NCI-H1105 treated with DMSO at 0.1 percent for 48 hours (cell line): ENCODE data around the gene ZNF484.
A peak's percentile ranks its signal among the peaks of the same experiment; 100 is the strongest.
"Not testable (repeated sequence)": the region's sequence is repeated elsewhere in the genome, so short reads cannot be mapped to it uniquely, and the experiment has no call there.

Experiments
- DNase-seq: peaks from one replicate; lab custom pipeline; 2025; lab: John Stamatoyannopoulos, UW

ZNF484 gene

GRCh38 chr9:92877531-92878430 is at the start of gene ZNF484:
TSS of gene ZNF484 (minus strand) at chr9:92878038. CDS start at chr9:92875029, 3,009 bp downstream.
- peak; percentile 97 for DNase-seq

DNA sequence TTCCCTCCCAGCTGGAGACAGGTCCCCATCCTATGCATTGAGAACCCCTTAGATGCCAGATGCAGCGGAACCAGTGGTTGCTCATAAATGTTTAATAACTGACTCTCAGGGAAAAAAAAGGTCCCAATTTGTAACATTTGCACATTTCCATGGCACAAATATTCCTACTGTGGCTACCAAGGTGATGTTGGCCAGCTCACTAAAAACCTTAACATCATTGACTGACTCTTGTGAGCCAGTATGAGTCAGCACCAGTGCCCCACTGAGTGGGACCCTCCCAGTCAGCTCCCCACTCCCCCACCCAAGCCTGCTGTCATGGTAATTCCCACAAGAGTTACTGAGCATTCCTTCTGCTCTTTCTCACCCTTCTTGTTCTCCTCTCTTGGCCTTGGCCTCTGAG is 42.6 kb upstream of the ZNF484 start:
- DNase-seq, result no peak

DNA sequence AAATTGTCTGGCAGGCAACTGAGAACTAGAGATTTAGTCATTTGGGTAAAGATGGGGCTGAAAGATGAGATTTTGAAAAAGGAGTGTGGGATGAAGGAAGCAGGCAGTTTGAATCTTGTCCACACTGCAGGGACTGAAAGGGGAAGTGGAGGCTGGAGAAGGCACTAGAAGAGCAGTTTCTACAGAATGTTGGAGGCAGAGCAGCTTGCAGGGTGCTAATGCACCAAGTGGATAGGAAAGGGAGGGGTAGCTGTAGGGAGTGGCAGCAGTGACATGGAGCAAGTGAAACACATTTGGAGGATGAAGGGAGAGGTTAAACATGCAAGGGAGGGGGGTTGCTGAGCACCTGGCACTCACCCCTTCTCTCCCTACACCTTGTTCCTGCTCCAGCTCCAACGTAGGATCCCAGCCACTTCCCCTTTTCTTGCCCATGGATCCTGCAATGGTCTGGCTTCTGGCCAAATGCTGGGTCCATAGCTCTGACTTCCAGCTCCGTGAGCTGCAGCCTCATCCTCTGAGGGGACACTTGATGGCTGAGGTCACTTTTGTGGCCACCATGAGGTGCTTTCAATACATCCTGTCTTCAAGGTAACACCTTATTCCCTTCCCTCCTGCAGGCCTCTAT is 39.5 kb upstream of the ZNF484 start:
- DNase-seq, result no peak

GRCh38 chr9:92911511-92912475 is 34.0 kb upstream of the ZNF484 start:
- DNase-seq, result peak; percentile 9

- DNase-seq, result not testable (repeated sequence)
Measured at GRCh38 chr9:92905137-92905536, 27.3 kb upstream of the ZNF484 start.

- no peak for DNase-seq
Measured at GRCh38 chr9:92897323-92897722, 19.5 kb upstream of the ZNF484 start.

GRCh38 chr9:92895812-92896436 is 18.1 kb upstream of the ZNF484 start:
- no peak for DNase-seq

GRCh38 chr9:92894711-92895362 is 17.0 kb upstream of the ZNF484 start:
- no peak for DNase-seq

- DNase-seq, result not testable (repeated sequence)
Measured at GRCh38 chr9:92893916-92894610, 16.2 kb upstream of the ZNF484 start.

DNA sequence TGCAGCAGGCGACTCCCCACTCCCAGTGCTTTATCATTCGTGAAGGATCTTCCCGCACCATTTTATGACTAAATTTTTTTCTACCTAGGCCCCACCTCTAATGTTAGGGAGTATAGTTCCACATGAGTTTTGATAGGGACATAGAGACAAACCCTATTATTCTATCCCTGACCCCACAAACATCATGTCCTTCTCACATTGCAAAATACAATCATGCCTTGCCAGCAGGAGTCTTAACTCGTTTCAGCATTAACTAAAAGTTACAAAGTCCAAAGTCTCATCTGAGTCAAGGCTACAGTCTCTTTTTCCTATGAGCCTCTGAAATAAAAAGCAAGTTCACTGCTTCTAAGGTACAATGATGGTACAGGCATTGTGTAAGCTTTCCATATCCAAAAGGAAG is 14.4 kb upstream of the ZNF484 start:
- DNase-seq, result not testable (repeated sequence)

GRCh38 chr9:92890761-92891160 is 12.9 kb upstream of the ZNF484 start:
- DNase-seq, result no peak

DNA sequence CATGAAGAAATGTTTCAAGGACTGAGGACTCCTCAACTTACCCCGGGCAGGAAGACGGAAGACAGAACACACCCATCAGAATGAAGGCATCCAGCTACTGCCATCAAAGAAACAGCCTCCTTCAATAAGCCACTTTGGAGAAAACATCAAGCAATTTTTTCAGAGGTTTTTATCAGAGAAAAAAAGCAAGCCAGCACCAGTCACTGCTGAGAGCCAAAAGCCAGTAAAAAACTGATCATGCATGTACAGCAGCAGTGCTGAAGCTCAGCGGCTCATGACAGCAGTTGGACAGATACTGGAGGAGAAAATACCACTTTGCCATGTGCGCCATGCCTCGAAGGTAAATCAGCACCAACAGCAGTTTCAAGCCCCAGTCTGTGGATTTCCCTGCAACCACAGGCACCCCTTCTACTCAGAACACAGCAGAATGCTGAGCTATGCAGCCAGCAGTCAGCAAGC is 10.1 kb upstream of the ZNF484 start:
- no peak for DNase-seq

- not testable (repeated sequence) for DNase-seq
Measured at GRCh38 chr9:92886846-92887610, 9.2 kb upstream of the ZNF484 start.

GRCh38 chr9:92883666-92884405 is 6.0 kb upstream of the ZNF484 start:
- DNase-seq, result not testable (repeated sequence)

GRCh38 chr9:92882276-92882675 is 4.4 kb upstream of the ZNF484 start:
- no peak for DNase-seq

DNA sequence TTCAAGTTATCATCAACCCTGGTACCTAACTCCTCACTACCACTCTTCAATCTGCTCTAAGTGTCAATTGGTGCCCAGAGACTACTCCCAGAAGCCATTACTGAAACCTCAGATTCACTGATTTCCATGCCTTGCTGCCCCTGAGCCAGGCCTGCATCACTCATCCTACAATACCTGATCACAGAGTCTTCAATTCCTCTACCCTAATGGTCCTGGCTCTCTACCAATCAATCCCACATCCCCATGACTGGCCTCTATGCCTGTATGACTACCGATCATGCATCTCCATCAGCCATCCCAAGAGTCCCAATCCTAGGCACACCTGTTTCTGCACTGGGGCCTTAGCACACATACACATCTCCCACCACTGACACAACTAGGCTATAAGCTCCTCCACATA is 2.5 kb downstream of the ZNF484 start:
- DNase-seq, result no peak

- no peak for DNase-seq
Measured at GRCh38 chr9:92870289-92870688, 7.5 kb downstream of the ZNF484 start.

- not testable (repeated sequence) for DNase-seq
Measured at GRCh38 chr9:92866600-92866999, 11.2 kb downstream of the ZNF484 start.

DNA sequence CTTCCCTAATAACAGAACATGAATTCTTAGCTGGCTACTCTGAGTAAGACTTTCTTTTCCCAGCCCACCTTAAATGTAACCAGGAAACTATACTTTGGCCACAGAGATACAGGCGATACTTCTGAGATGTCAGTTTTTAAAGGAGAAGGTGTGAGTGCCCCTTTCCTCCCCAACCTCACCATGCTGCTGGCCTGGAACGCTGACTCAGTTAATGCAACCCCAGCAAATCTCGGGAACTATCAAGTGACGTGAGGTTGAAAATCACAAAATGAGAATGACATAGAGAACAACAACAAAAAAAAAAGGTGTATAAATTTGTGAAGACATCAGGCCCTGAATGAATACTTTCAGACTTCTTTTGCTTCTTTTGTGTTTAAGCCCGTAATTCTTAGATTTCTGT is 13.7 kb downstream of the ZNF484 start:
- DNase-seq, result no peak
